Astrocyte (in vitro differentiated cells and primary cell): Measurements from ENCODE around the gene IL20. TPM values are rescaled to one million over a fixed set of nuclear protein-coding genes. Genes with fewer than 3 reads are reported as not detected.

Source experiments
- DNase-seq: peaks from one replicate; pipeline ENCODE4 v3.0.0-alpha.2; 2010; ENCODE audit warnings: low read depth
- FAIRE-seq: peaks from 2 replicates; lab custom pipeline; 2011; peaks lifted over from hg19 to GRCh38; lab: Jason Lieb, UNC
- H2AFZ ChIP-seq: 2 replicates; pipeline ENCODE4 v1.6.0; 2012; ENCODE audit warnings: low read depth, low read length, inconsistent platforms
- H3K27ac ChIP-seq: 2 replicates; pipeline ENCODE4 v1.5.1; 2011; ENCODE audit warnings: low read depth, low read length, inconsistent platforms
- H3K27me3 ChIP-seq: 2 replicates; pipeline ENCODE4 v1.6.0; 2011; ENCODE audit warnings: low read length, inconsistent platforms; ENCODE audit not compliant: insufficient read depth
- H3K36me3 ChIP-seq: 2 replicates; pipeline ENCODE4 v1.5.1; 2011; ENCODE audit warnings: low read length, inconsistent platforms; ENCODE audit not compliant: insufficient read depth
- H3K4me1 ChIP-seq: 2 replicates; pipeline ENCODE4 v1.5.1; 2011; ENCODE audit warnings: low read length, inconsistent platforms; ENCODE audit not compliant: insufficient read depth
- H3K4me2 ChIP-seq: 2 replicates; pipeline ENCODE4 v1.6.0; 2012; ENCODE audit warnings: low read length, inconsistent platforms
- H3K4me3 ChIP-seq: 2 replicates; pipeline ENCODE4 v1.5.1; 2011; ENCODE audit warnings: low read depth, mild to moderate bottlenecking, low read length, inconsistent platforms; ENCODE audit not compliant: insufficient read depth
- H3K79me2 ChIP-seq: 2 replicates; pipeline ENCODE4 v1.6.0; 2012; ENCODE audit warnings: mild to moderate bottlenecking, low read length, inconsistent platforms; ENCODE audit not compliant: insufficient read depth
- H3K9ac ChIP-seq: 2 replicates; pipeline ENCODE4 v1.6.0; 2012; ENCODE audit warnings: mild to moderate bottlenecking, low read length, inconsistent platforms
- H3K9me3 ChIP-seq: 2 replicates; pipeline ENCODE4 v1.5.1; 2012; ENCODE audit warnings: low read depth, mild to moderate bottlenecking, low read length, inconsistent platforms; ENCODE audit not compliant: insufficient read depth
- H4K20me1 ChIP-seq: 2 replicates; pipeline ENCODE4 v1.6.0; 2012; ENCODE audit warnings: low read length, inconsistent platforms; ENCODE audit not compliant: insufficient read depth
- H3K27ac Mint-ChIP-seq: one replicate; pipeline ENCODE4 v1.8.0; 2021; ENCODE audit warnings: mild to moderate bottlenecking, mixed read lengths; ENCODE audit not compliant: unreplicated experiment
- H3K27me3 Mint-ChIP-seq: one replicate; pipeline ENCODE4 v1.8.0; 2021; ENCODE audit warnings: low read depth, mixed read lengths; ENCODE audit not compliant: unreplicated experiment
- H3K36me3 Mint-ChIP-seq: one replicate; pipeline ENCODE4 v1.8.0; 2021; ENCODE audit warnings: low read depth, mixed read lengths; ENCODE audit not compliant: unreplicated experiment
- H3K4me1 Mint-ChIP-seq: one replicate; pipeline ENCODE4 v1.8.0; 2021; ENCODE audit warnings: low read depth, mixed read lengths; ENCODE audit not compliant: unreplicated experiment
- H3K4me3 Mint-ChIP-seq: one replicate; pipeline ENCODE4 v1.8.0; 2021; ENCODE audit warnings: mild to moderate bottlenecking, moderate library complexity, mixed read lengths; ENCODE audit not compliant: unreplicated experiment
- H3K9me3 Mint-ChIP-seq: one replicate; pipeline ENCODE4 v1.8.0; 2021; ENCODE audit warnings: mild to moderate bottlenecking, mixed read lengths; ENCODE audit not compliant: unreplicated experiment
- EZH2 ChIP-seq: IDR thresholded peaks from 2 replicates; pipeline ENCODE4 v1.6.1; 2012; ENCODE audit warnings: mild to moderate bottlenecking, low read length, inconsistent platforms; ENCODE audit not compliant: insufficient read depth
- total RNA-seq: library from RNA; stranded (reverse); gene quantifications from 2 replicates; pipeline ENCODE4 v1.2.1, GENCODE V29; 2021
- TF ChIP-seq, protein P1 (sequence below): IDR thresholded peaks from 2 replicates; pipeline ENCODE4 v1.5.1; 2011; ENCODE audit warnings: low read depth, mild to moderate bottlenecking, inconsistent platforms, low read length, moderate library complexity; ENCODE audit not compliant: insufficient read depth

Gene IL20
- total RNA-seq, 1 donor from 2014 or later, result not detected

- Histone ChIP-seq H3K27ac (no peak overlapping the region), H3K9me3 (no peaks in the 10 kb centered on the region), H3K9ac (no peak overlapping the region), H3K79me2 (no peaks in the 10 kb centered on the region), H3K4me3 (no peak overlapping the region), H3K36me3 (no peaks in the 10 kb centered on the region), H3K4me2 (no peak overlapping the region), H3K27me3 (peaks cover 34% of the 10 kb centered on the region), H2AFZ (no peak overlapping the region), H4K20me1 (no peaks in the 10 kb centered on the region), H3K4me1 (no peaks in the 10 kb centered on the region)
- DNase-seq (no peak), FAIRE-seq (no peak)
- Mint-ChIP-seq H3K4me1 (peaks cover 8% of the 10 kb centered on the region), H3K36me3 (no peaks in the 10 kb centered on the region), H3K27me3 (peaks cover 37% of the 10 kb centered on the region), H3K27ac (no peak overlapping the region), H3K4me3 (no peak overlapping the region), H3K9me3 (no peaks in the 10 kb centered on the region)
- TF ChIP-seq, protein P1, sequence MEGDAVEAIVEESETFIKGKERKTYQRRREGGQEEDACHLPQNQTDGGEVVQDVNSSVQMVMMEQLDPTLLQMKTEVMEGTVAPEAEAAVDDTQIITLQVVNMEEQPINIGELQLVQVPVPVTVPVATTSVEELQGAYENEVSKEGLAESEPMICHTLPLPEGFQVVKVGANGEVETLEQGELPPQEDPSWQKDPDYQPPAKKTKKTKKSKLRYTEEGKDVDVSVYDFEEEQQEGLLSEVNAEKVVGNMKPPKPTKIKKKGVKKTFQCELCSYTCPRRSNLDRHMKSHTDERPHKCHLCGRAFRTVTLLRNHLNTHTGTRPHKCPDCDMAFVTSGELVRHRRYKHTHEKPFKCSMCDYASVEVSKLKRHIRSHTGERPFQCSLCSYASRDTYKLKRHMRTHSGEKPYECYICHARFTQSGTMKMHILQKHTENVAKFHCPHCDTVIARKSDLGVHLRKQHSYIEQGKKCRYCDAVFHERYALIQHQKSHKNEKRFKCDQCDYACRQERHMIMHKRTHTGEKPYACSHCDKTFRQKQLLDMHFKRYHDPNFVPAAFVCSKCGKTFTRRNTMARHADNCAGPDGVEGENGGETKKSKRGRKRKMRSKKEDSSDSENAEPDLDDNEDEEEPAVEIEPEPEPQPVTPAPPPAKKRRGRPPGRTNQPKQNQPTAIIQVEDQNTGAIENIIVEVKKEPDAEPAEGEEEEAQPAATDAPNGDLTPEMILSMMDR, result no peak
- TF ChIP-seq EZH2, result no peak
These were observed 2.2 kb upstream of the IL20 start for GRCh38 chr1:206863266-206863665.

DNA sequence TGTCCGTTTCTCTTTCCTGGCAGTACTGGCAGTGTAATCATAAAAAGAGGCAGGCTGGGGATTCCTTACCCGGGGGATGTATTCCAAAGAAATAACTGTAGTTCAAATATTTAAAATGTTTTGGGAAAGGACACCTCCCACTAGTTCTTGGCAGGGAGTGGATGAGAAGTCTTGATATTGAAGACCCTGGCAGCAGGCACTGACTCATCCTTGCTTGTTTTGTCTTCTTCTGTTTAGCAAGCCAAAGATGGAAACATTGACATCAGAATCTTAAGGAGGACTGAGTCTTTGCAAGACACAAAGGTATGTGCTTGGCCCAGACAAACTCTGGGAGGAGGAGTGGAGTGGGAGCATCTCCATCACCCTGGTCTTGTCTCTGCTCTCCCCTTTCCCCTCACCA is 639 bp downstream of the IL20 start:
- H4K20me1 ChIP-seq, result no peaks in the 10 kb centered on the region
- H2AFZ ChIP-seq, result no peak overlapping the region
- no peaks in the 10 kb centered on the region for H3K9me3 ChIP-seq
- H3K4me1 ChIP-seq, result no peaks in the 10 kb centered on the region
- no peak overlapping the region for H3K27ac ChIP-seq
- H3K9me3 Mint-ChIP-seq, result no peaks in the 10 kb centered on the region
- no peak overlapping the region for H3K4me3 Mint-ChIP-seq
- H3K27me3 ChIP-seq, result peaks cover 26% of the 10 kb centered on the region
- H3K27ac Mint-ChIP-seq, result no peak overlapping the region
- no peaks in the 10 kb centered on the region for H3K36me3 Mint-ChIP-seq
- DNase-seq, result peak; percentile 18
- peak; percentile 5 for FAIRE-seq
- no peak overlapping the region for H3K4me2 ChIP-seq
- no peak for TF ChIP-seq EZH2
- H3K79me2 ChIP-seq, result no peaks in the 10 kb centered on the region
- H3K36me3 ChIP-seq, result no peaks in the 10 kb centered on the region
- H3K4me3 ChIP-seq, result no peak overlapping the region
- H3K9ac ChIP-seq, result no peak overlapping the region
- peaks cover 16% of the 10 kb centered on the region for H3K4me1 Mint-ChIP-seq
- H3K27me3 Mint-ChIP-seq, result peaks cover 31% of the 10 kb centered on the region

GRCh38 chr1:206867239-206867638 is 1.8 kb downstream of the IL20 start:
- Histone ChIP-seq H3K27me3 (peaks cover 24% of the 10 kb centered on the region), H2AFZ (no peak overlapping the region), H3K9ac (no peak overlapping the region), H4K20me1 (no peaks in the 10 kb centered on the region), H3K4me2 (no peak overlapping the region), H3K4me3 (no peak overlapping the region), H3K27ac (no peak overlapping the region), H3K36me3 (no peaks in the 10 kb centered on the region), H3K79me2 (no peaks in the 10 kb centered on the region), H3K9me3 (no peaks in the 10 kb centered on the region), H3K4me1 (no peaks in the 10 kb centered on the region)
- H3K36me3 Mint-ChIP-seq, result no peaks in the 10 kb centered on the region
- H3K27ac Mint-ChIP-seq, result no peak overlapping the region
- no peak for FAIRE-seq
- DNase-seq, result no peak
- peaks cover 16% of the 10 kb centered on the region for H3K4me1 Mint-ChIP-seq
- H3K9me3 Mint-ChIP-seq, result peaks cover 3% of the 10 kb centered on the region
- peaks cover 28% of the 10 kb centered on the region for H3K27me3 Mint-ChIP-seq
- TF ChIP-seq, protein P1, result no peak
- no peak for TF ChIP-seq EZH2
- H3K4me3 Mint-ChIP-seq, result no peak overlapping the region
